ENCODE results near the gene ABHD5.

- TF ChIP-seq RXRA (CRISPR knock-in tag; IDR thresholded peaks at IDR 0.05): no peak
- peak; percentile 49; the same call in 1 of the 2 replicates for TF ChIP-seq CEBPB (IDR thresholded peaks at IDR 0.05; ENCODE audit: borderline replicate concordance, low read depth, low read length)
- TF ChIP-seq ZFP62 (CRISPR knock-in tag; IDR thresholded peaks at IDR 0.05): no peak
- TF ChIP-seq NFE2L1 (CRISPR knock-in tag; IDR thresholded peaks at IDR 0.05; ENCODE audit: borderline replicate concordance): no peak
Observed at GRCh38 chr3:43641306-43642114, 49.2 kb upstream of the ABHD5 start.

All from HepG2 (cell line).